ENCODE results near the gene DCANP1.

Gene DCANP1

DNA sequence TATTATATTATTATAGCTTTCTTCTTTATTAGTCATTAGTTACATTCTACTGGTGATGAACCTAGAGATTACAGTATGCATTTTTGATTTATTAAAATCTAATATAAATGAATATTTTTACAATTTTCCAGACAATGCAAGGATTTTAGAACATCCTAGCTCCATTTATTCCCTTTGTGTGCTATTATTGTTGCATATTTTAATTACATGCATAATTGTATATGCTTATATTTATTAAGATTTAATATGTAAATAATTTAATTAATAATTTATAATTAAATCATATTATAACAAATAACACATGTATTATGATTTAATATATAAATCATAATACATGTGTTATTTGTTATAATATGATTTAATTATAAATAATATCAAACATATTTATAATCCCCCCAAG, 24.7 kb downstream of the DCANP1 start:
- TF ChIP-seq, protein P1, sequence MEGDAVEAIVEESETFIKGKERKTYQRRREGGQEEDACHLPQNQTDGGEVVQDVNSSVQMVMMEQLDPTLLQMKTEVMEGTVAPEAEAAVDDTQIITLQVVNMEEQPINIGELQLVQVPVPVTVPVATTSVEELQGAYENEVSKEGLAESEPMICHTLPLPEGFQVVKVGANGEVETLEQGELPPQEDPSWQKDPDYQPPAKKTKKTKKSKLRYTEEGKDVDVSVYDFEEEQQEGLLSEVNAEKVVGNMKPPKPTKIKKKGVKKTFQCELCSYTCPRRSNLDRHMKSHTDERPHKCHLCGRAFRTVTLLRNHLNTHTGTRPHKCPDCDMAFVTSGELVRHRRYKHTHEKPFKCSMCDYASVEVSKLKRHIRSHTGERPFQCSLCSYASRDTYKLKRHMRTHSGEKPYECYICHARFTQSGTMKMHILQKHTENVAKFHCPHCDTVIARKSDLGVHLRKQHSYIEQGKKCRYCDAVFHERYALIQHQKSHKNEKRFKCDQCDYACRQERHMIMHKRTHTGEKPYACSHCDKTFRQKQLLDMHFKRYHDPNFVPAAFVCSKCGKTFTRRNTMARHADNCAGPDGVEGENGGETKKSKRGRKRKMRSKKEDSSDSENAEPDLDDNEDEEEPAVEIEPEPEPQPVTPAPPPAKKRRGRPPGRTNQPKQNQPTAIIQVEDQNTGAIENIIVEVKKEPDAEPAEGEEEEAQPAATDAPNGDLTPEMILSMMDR (conservative IDR thresholded peaks at IDR 0.05; ENCODE audit: low read depth, low read length) = no peak
- no peak for DNase-seq (ENCODE audit: low read depth)
- H3K4me3 ChIP-seq (ENCODE audit: low read depth, low read length) = no peak overlapping the region

- no peak overlapping the region for H3K4me3 ChIP-seq (ENCODE audit: low read depth, low read length)
- no peak for DNase-seq (ENCODE audit: low read depth)
- TF ChIP-seq, protein P1 (conservative IDR thresholded peaks at IDR 0.05; ENCODE audit: low read depth, low read length) = no peak
Measured at GRCh38 chr5:135417083-135417482, 30.1 kb downstream of the DCANP1 start.

DNA sequence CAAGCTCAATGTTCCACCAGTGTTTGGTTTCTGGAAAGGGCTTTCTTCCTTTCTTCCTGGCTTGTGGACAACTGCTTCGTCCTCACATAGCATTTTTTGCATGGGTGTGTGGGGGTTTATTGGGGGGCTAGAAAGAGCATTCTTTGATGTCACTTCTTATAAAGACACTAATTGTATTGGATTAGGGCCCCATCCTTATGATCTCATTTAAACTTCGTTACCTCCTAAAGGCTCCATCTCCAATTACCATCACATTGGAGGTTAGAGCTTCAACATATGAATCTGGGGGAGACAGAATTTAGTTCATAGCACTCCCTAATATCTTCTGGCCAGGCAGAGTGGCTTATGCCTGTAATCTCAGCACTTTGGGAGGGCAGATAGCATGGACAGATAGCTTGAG, 42.1 kb downstream of the DCANP1 start:
- TF ChIP-seq, protein P1 (conservative IDR thresholded peaks at IDR 0.05; ENCODE audit: low read depth, low read length) = no peak
- no peak for DNase-seq (ENCODE audit: low read depth)
- no peak overlapping the region for H3K4me3 ChIP-seq (ENCODE audit: low read depth, low read length)

DNA sequence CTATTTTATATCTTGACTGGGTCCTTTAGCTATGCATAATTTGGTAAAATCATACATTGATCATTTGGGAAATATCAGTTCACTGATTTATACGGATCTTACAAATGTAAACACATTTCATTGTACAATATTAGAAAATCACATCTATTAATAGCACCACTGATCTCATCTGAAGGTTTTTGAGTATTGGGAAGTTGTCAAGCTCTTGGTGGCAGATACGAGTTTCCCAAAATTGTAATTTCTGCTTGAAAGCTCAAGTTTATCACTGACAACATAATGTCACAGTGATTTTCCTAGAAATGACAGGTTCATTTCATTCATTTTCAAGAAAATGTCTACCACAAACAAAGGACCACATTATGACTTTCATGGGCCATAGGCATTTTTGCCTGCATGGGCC, 45.1 kb downstream of the DCANP1 start:
- no peak for DNase-seq (ENCODE audit: low read depth)
- no peak overlapping the region for H3K4me3 ChIP-seq (ENCODE audit: low read depth, low read length)
- TF ChIP-seq, protein P1 (conservative IDR thresholded peaks at IDR 0.05; ENCODE audit: low read depth, low read length) = no peak

DNA sequence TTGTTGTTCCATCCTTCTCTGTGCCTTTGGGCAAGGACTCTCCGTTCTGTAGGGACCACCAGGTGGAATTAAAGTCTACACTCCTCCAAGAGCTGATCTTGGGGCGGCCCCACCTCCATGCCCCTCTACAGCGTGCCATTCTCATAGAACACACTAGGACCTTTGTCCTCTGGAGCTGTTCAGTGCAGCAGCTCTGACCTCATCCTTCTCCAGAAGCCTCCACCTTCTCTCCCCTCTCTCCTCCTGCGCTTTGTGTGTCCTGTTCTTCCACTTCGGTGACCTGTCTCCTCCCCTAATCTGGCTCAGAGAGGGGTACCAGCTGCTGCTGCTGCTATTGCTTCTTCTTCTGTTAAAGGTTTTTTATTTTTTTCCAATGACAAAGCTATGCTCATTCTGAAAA, 46.3 kb downstream of the DCANP1 start:
- TF ChIP-seq, protein P1 (conservative IDR thresholded peaks at IDR 0.05; ENCODE audit: low read depth, low read length) = no peak
- H3K4me3 ChIP-seq (ENCODE audit: low read depth, low read length) = no peak overlapping the region

DNA sequence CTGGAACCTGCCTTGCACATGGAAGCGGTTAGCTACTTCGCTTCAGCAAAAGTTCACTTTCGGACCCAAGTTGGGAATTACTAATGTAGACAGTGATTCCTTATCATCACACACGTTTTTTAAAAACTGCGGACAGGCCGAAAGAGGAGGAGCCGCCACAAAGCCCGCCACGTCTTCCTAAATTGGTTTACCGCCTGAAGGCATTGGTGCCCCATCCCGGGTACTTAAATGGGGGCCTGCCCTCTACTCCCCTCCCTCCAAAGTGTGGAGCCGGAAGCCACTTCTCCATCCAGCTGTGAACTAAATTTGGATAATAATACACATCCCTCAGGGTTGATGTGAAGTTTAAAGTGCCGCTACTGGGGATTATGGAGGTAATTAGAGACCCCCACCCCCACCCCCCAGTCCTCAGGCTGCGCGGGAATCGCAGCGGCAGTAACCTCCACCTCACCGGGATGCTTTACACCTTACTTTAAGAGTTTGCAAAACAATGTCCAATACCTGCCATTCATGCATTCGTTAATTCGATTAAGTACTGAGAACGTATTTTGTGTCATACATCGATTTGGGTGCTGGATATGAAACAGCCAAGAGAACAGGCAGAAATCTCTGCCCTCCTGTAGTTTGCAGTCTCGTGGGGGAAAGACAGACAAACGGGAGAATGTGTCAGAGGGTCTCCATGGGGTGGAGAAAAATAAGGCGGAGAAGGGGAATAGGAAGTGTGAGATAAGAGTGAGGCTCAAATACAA, 47.2 kb downstream of the DCANP1 start:
- TF ChIP-seq, protein P1 (conservative IDR thresholded peaks at IDR 0.05; ENCODE audit: low read depth, low read length) = no peak
- peak overlapping the region; percentile 83 for H3K4me3 ChIP-seq (ENCODE audit: low read depth, low read length)
- no peak for DNase-seq (ENCODE audit: low read depth)

More for the DNA sequence above, 46.3 kb downstream of the DCANP1 start:
- DNase-seq (ENCODE audit: low read depth) = no peak

Measured in choroid plexus epithelial cell (primary cell).